Psoas muscle (tissue), 8 donors: ENCODE measurements around the gene CIAO2B. TPM values are rescaled to one million over a fixed set of nuclear protein-coding genes. Genes with fewer than 3 reads are reported as not detected.

Source experiments
- ATAC-seq, 4 donors: fragments of 200-7000 bp; cut with Tn5 transposase; one replicate each; pipeline ENCODE4 v1.9.1; 2020; ENCODE audit warnings: moderate library complexity in 3 of 4, mild to moderate bottlenecking in 2 of 4
- DNase-seq, 2 donors: peaks; one replicate each; pipeline ENCODE4 v3.0.0-alpha.2; 2020
- H3K27ac ChIP-seq: fragments of 200-600 bp; one replicate; pipeline ENCODE4 v1.8.0; 2022
- H3K27me3 ChIP-seq, 3 donors: fragments of 200-600 bp in 1 of 3; one replicate each; pipeline versions ENCODE4 v1.6.1 to v1.8.0; 2013 to 2022; ENCODE audit warnings: low read length in 2 of 3, mild to moderate bottlenecking in 2 of 3, moderate library complexity in 1 of 3; ENCODE audit not compliant: insufficient read depth in 3 of 3
- H3K36me3 ChIP-seq, 2 donors: fragments of 200-600 bp in 1 of 2; one replicate each; pipeline versions ENCODE4 v1.6.1 to v1.8.0; 2013 to 2022; ENCODE audit warnings: low read depth in 1 of 2, mild to moderate bottlenecking in 1 of 2, moderate library complexity in 1 of 2; ENCODE audit not compliant: insufficient read depth in 1 of 2
- H3K4me1 ChIP-seq: fragments of 200-600 bp; one replicate; pipeline ENCODE4 v1.8.0; 2022
- H3K4me3 ChIP-seq: fragments of 200-600 bp; one replicate; pipeline ENCODE4 v1.8.0; 2022; ENCODE audit warnings: mild to moderate bottlenecking
- H3K9me3 ChIP-seq: fragments of 200-600 bp; one replicate; pipeline ENCODE4 v1.8.0; 2022
- CTCF ChIP-seq: fragments of 200-600 bp; IDR thresholded peaks from one replicate; pipeline ENCODE4 v1.8.0; 2022; ENCODE audit warnings: antibody characterized with exemption
- WGBS, 3 donors: extraction: QIAGEN DNeasy Blood & Tissue Kit; methylation state at CpG; one replicate each; pipeline versions ENCODE4 v1.1.6 to v1.1.7; 2013; 5-methylcytosine and 5-hydroxymethylcytosine counted together
- intact Hi-C, 2 donors: fragments of 100-400 bp; cut with DNase I; formaldehyde crosslinking; loops; one replicate each; pipeline versions ENCODE4 v1.11.0 to v1.14.2; 2022
- polyA plus RNA-seq, 3 donors: library from polyadenylated mRNA; stranded (reverse); fragments of 200-250 nt; gene quantifications; one replicate each; pipeline ENCODE4 v1.2.3, GENCODE V29; 2013
- total RNA-seq, 4 donors: library from RNA; stranded (reverse); fragmentation: NEBNext Ultra II Directional in 2 of 4; extraction: Animal tissue kit (Norgen Biotek cat#: 25700) in 2 of 4; gene quantifications; one replicate each; pipeline versions ENCODE4 v1.2.1 to v1.2.4, GENCODE V29; 2021 to 2023
- donor health status: healthy with polysubstance abuse.
- donor health status: DM: no; HTN: no; CAD: no; lungs with moderate emphysema.
- donor health status: Bipolar disorder and iron deficiency.
- donor health status: healthy.
- donor health status: DM: yes; HTN: yes; CAD: no.
- donor health status: DM: no; HTN: no; CAD: no.
- donor health status: DM: no; HTN: no; CAD: no.
- donor health status: DM: yes; HTN: yes; CAD: no.

The CIAO2B gene
- total and polyA plus RNA-seq, 7 donors, result 145 to 818 (median 346) TPM

GRCh38 chr16:66948837-66949225, 14.6 kb upstream of the CIAO2B start:
- 5 to 22% (median 6%) methylated on average over 15 to 21 of the region's 21 CpGs for WGBS, 3 donors
- peak in 3 of 4 donors; percentile 1 to 14 (median 2) for ATAC-seq
- TF ChIP-seq CTCF, result no peak

GRCh38 chr16:66948134-66948836, 14.1 kb upstream of the CIAO2B start:
- Histone ChIP-seq H3K27me3 (no peaks in the 10 kb centered on the region), H3K27ac (peak overlapping the region; percentile 91), H3K36me3 (peaks cover 0 to 14% of the 10 kb centered on the region in 2 donors), H3K9me3 (peaks cover 8% of the 10 kb centered on the region), H3K4me1 (peaks cover 11% of the 10 kb centered on the region), H3K4me3 (peak overlapping the region; percentile 77)
- 0 to 4% (median 1%) methylated on average over 42 to 44 of the region's 44 CpGs for WGBS, 3 donors
- intact Hi-C loops, result loop anchor here in 1 of 2 donors (5.0 kb wide), 1 partner anchor 51 kb away; no protein-coding TSS in a partner anchor
- peak; percentile 20 to 48 (median 37) for ATAC-seq
- peak in 1 of 2 donors; percentile 68 for DNase-seq
- no peak for TF ChIP-seq CTCF

More at GRCh38 chr16:66948837-66949225, 14.6 kb upstream of the CIAO2B start:
- Histone ChIP-seq H3K36me3 (peaks cover 0 to 8% of the 10 kb centered on the region in 2 donors), H3K27ac (peak overlapping the region; percentile 91), H3K27me3 (no peaks in the 10 kb centered on the region), H3K4me1 (peaks cover 13% of the 10 kb centered on the region), H3K4me3 (peak overlapping the region; percentile 77), H3K9me3 (peaks cover 8% of the 10 kb centered on the region)
- intact Hi-C loops, result loop anchor here in 1 of 2 donors (5.0 kb wide), 1 partner anchor 52 kb away; no protein-coding TSS in a partner anchor
- no peak for DNase-seq

GRCh38 chr16:66947302-66948065, 13.3 kb upstream of the CIAO2B start:
- TF ChIP-seq CTCF, result peak; percentile 92
- Histone ChIP-seq H3K4me3 (peak overlapping the region; percentile 77), H3K36me3 (peaks cover under 1 to 22% of the 10 kb centered on the region in 2 donors), H3K27me3 (no peaks in the 10 kb centered on the region), H3K4me1 (peaks cover 3% of the 10 kb centered on the region), H3K9me3 (peaks cover 8% of the 10 kb centered on the region), H3K27ac (peak overlapping the region; percentile 91)
- peak; percentile 60 to 75 (median 64) for ATAC-seq
- DNase-seq, result peak; percentile 83 to 85
- intact Hi-C loops, result loop anchor here in 1 of 2 donors (5.0 kb wide), 1 partner anchor 50 kb away; no protein-coding TSS in a partner anchor
- WGBS, 3 donors, result 0% methylated on average over 19 to 22 of the region's 23 CpGs

GRCh38 chr16:66946974-66947301, 12.7 kb upstream of the CIAO2B start:
- intact Hi-C loops, result loop anchor here in 1 of 2 donors (5.0 kb wide), 1 partner anchor 50 kb away; no protein-coding TSS in a partner anchor
- ATAC-seq, result no peak
- Histone ChIP-seq H3K27me3 (no peaks in the 10 kb centered on the region), H3K27ac (peak overlapping the region; percentile 91), H3K9me3 (peaks cover 8% of the 10 kb centered on the region), H3K36me3 (peaks cover 3 to 27% of the 10 kb centered on the region in 2 donors), H3K4me3 (peak overlapping the region; percentile 77), H3K4me1 (no peaks in the 10 kb centered on the region)
- no peak for TF ChIP-seq CTCF
- DNase-seq, result no peak
- WGBS, 3 donors, result 21 to 39% (median 22%) methylated on average over 5 of the region's 5 CpGs
